NCI-H82 treated with DMSO at 0.1 percent for 48 hours (cell line): ENCODE measurements around the gene SPAG9.
A peak's percentile ranks its signal among the peaks of the same experiment; 100 is the strongest.
"Not testable (repeated sequence)": the region's sequence is repeated elsewhere in the genome, so short reads cannot be mapped to it uniquely, and the experiment has no call there.

Experiments used
- DNase-seq: peaks from one replicate; lab custom pipeline; 2025; ENCODE audit not compliant: unreplicated experiment; lab: John Stamatoyannopoulos, UW

SPAG9 gene

DNA sequence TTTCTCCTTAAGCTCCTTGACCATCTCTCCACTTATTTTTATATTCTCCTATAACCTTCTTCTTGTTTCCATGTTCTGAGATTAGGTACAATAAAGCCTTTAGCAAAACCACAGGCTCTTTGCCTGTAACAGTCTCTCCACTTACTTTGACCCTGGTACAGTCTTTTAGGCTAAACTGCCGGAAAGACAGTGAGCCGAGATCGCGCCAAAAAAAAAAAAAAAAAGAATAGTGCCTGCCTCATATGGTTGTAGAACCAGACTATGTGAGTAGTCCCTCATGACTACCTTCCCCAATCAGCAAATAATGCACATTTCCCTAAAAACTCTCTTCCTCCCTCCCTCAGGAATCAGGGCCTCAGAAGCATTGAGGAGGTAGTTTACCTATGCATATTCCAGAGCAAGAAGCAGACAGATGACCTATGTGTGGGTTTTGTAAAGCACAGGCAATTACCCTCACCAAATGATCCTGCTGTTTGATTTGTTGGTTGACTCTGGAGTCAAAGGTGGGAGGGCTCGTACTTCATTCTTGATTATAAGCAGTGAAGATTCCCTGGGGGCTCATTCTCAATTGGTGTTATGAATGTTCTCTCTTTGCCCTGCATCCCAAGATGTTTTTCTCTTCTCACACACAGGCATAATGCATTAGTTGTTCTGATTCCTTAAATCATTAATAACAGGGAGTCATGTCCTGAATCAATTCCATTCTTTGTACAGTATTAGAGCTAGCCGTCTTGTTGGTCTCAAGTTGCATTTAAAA is 23.8 kb upstream of the SPAG9 start:
- DNase-seq: no peak

DNA sequence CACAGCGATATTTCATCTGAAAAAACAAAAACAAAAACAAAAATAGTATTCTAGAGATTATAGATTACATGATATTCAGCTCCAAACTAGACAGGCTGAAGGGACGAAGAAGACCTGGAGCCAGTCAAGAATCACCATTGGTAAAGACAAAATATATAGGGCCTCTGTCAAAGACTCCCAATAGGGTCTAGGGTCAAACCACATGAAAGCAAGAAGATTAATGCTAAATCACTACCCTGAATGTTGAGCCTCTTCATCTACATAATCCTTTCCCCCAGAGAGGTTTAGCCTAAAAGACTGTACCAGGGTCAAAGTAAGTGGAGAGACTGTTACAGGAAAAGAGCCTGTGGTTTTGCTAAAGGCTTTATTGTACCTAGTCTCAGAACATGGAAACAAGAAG is 21.9 kb upstream of the SPAG9 start:
- DNase-seq: peak; percentile 79

DNA sequence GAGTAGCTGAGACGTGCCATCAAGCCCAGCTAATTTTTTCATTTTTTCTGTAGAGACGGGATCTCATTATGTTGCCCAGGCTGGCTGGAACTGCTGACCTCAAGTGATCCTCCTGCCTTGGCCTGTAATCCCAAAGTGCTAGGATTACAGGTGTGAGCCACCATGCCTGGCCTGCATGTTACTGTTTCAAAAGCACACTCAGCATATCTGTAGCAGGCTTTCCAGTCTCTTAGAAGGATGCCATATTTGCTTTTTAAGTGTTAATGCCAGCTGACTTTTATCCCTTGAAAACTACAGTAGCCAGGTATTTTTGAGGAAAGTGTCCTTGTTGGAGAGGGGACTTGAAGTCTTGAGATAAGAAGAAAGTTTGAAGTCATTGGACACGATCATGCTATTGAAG is 15.3 kb upstream of the SPAG9 start:
- no peak for DNase-seq

DNA sequence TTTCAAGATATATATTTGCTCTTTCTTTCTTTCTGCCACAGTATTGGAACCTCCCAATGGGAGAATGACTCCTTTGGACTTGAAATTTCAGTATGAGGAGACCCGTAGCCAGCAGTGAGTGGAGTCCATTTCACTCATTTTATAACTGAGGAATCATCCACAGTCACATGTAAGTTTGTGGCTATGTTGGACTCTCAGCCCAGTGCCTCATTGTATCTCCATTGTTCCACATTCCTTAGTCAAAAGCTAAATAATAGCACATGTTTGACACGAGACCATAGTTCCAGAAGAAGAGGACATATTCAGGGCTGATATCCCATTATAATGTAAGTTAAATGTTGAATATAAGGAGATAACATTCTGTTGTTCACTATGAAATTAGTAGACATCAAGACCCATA is 12.7 kb upstream of the SPAG9 start:
- DNase-seq: no peak

DNA sequence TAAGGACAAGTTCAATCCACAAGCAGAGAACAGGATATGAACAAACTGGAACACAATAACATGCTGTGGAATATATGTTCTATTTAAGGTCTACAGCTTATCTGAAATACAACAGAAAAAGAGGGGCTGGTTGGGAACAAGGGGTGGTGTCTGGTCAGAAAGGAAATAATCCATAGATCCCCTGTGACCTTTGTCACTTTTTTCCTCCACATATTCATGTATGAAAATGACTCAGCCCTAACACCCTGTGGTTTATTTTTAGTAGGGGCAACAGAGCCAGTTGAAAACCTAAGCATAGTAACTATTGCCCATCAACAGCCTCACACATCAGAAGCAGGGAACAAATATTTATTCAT is 12.3 kb upstream of the SPAG9 start:
- DNase-seq: no peak

DNA sequence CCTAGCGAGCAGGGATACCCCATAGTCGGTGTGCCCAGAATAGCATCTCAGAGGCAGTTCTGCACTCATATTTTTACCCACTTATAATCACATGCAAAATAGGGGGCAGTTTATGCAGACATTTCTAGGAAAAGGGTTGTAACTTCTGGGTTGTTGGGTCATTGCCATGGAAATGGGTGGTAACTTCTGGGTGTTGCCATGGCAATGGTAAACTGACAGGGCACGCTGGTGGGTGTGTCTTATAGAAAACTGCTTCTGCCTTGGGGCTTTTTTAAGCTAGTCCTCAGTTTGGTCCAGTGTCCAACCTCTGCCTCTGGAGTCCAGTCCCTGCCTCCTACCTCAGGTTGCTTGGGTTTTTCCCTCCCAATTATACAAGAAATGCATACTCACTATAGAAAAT is 7.4 kb upstream of the SPAG9 start:
- DNase-seq: no peak

DNA sequence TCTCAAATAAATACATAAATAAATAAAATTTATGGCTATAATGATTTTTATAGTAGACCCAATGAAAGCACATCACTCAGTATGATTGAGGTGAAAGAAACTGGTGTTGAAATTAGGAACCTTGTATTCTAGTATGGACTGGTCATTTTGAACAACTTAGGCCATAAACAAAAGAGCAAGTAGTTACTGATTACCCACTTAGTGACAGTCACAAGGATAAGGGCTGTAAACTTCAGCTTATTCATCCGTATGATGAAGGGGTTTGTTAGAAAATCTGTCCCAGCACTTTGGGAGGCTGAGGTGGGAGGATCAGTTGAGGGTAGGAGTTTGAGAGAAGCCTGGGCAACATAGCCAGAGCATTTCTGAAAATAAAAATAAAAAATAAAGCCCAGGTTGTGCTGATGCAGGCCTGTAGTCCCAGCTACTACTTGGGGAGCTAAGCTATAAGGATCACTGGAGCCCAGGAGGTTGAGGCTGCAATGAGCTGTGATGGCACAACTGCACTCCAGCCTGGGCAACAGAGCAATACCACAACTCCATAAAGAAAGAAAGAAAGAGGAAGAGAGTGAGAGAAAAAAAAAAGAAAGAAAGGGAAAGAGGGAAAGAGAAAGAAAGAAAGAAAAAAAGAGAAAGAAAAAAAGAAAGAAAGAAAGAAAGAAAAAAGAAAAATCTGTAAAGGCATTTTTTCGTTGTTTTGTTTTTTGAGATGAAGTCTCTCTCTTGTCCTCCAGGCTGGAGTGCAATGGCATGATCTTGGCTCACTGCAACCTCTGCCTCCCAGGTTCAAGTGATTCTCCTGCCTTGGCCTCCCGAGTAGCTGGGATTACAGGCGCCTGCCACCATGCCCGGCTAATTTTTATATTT is 4.2 kb upstream of the SPAG9 start:
- no peak for DNase-seq

DNA sequence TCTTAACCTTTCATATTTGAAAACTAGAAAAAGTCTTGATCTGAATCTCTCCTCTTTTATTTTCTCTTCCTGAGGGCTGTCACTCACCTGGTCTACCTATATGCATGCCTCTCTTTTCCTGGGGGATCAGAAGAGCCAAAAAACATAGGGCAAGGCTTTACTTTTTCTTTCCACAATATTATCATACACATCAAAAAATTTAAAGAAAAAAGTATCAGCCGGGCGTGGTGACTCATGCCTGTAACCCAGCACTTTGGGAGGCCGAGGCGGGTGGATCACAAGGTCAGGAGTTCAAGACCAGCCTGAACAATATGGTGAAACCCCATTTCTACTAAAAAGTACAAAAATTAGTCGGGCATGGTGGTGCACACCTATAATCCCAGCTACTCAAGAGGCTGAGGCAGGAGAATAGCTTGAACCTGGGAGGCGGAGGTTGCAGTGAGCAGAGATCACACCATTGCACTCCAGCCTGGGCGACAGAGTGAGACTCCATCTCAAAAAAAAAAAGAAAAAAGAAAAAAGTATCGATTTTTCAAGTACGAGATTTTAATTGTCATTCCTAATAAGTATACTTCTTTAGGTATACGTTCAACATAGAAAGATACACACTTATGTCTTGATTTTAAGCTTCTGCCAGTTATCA is 1.9 kb upstream of the SPAG9 start:
- not testable (repeated sequence) for DNase-seq

DNA sequence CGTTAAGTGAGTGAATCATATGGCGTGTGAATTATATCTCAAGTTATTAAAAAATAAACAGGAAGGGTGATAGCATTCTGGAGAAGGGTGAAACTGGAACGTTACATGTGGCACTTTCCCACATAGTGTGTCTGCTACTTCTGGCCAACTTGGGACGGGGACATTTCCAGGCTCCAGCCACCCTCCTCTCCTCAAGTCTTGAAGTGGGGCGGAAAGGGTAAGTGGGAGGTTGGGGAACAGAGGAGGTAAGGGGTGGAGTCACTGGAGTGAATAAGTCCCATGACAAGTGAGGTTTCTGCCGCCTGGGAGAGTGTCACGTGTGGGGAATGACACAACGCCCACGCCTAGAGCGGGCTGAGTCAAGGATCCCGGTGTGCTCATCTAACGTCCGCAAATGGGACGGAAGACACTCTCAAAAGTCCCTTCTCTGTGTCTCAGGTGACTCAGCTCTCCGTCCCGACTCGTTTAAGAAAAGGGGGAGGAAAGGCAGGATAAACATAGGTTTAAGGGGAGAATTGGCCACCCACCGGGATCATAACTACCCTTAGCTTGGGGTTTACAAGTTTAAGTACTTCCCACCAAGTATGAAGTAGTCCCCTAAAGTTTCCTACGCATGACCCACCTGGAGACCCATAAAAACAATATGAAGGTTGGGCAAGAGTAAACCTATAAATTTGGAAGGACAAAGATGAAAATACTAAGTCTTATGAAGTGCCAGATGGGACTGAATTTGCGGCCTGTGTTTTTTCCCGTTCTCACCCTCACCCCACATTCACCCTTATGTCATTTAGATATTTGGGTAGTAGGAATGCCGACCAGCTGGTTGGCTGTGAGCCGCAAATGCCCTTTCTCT is 1.2 kb upstream of the SPAG9 start:
- DNase-seq: no peak

DNA sequence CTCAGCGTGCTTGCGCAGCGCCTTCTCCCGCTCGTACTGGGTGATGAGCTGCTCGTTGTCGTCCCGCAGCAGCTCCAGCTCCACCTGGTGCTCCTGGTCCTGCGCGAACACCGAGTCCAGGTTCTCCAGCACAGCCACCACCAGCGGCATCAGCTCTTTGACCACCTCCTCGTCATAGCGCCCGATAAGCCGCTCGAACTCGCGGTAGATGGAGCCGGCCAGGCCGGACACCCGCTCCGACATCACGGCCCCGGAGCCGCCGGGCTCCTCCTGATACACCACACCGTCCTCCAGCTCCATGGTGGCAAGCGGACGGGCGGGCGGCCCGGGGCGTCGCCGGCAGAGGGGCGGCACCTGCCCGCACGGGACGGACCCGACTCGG is 320 bp downstream of the SPAG9 start:
- no peak for DNase-seq

DNA sequence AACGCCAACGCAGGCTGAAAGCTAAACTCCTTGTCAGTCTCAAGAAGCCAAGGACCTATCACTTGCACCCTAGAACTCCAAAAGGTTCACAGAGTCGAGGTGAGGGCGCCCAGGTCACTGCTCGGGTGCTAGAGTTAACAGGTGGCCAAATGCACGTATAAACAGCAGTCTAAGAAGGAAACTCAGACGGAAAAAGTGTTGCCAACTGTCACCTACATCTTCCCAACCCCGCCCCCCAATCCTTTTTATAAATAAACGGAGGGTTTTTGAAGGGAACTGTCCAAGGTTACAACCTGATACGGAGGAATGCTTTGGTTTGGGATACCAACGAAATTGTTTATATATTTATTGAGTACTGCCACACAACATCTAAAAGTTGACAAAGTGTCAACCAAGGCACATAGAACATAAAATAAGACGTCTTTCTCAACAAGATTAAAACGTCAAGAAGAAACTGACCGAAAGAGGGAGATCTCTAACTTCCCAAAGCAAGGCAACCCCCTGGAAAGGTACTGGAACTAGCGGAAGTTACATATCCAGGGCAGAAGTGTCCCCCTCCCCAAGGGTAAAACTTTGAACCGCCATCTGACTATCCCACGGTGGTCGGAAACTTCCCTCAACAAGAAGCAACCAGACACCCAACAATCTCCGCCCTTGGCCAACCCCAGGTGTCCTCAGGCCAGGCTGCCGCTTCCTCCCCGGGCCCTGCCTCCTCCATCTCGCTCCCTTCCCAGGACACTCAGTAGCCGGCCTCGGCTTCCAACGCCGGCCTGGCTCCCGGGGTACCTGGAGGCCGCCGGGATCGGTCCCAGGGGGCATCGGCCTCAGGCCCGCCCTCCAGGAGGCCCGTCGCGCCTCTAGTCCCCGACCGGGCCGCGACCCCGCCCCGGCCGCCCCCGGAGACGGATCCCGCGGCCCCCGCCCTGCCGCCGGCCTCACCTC is 982 bp downstream of the SPAG9 start:
- DNase-seq: no peak

DNA sequence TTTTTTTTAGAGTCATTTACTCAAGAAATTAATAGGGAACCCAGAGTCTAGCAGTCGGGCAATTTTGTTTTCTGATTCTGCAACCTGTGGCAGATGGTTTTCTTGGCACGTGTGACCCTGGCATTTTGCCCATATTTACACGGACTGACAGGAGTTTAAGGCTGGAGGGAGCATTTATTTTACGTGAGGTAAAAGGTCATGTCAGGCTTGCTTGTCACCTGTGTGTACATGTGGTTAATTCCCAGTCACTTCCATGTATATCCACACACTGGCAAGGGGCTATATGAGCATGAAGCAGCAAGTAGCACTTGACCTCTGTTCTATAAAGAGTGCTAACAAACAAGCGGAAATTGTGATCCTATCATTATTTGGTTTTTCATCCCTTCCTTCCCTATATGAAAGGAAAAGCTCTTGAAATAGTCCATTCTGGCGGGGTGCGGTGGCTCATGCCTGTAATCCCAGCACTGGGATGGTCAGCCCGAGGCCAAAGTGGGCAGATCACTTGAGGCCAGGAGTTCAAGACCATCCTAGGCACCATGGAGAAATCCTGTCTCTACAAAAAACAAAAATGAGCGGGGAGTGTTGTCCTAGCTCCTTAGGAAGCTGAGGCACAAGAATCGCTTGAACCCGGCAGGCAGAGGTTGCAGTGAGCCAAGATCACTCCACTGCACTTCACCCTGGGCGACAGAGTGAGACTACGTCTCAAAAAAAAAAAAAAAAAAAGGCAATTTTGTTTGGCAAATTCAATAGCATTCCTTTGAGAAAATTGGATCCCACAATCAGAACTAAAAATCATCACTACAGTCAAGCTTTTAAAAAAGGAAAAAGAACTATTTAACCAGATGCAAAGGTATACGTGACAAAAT is 2.1 kb downstream of the SPAG9 start:
- DNase-seq: peak; percentile 59

DNA sequence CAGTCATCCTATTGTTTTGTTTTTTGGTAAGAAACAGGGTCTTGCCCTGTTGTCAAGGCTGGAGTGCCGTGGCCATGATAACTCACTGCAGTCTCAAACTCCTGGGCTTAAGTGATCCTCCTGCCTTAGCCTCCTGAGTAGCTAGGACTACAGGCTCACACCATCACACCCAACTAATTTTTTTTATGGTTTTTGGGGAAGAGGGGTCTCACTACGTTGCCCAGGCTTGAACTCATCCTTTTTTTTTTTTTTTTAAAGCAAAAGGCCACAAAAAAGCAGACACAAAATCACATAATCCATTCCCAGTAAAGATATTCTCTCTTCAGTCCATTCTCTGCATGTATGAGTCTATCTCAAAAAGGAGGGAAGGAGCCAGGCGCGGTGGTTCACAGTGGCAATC is 5.5 kb downstream of the SPAG9 start:
- DNase-seq: no peak

DNA sequence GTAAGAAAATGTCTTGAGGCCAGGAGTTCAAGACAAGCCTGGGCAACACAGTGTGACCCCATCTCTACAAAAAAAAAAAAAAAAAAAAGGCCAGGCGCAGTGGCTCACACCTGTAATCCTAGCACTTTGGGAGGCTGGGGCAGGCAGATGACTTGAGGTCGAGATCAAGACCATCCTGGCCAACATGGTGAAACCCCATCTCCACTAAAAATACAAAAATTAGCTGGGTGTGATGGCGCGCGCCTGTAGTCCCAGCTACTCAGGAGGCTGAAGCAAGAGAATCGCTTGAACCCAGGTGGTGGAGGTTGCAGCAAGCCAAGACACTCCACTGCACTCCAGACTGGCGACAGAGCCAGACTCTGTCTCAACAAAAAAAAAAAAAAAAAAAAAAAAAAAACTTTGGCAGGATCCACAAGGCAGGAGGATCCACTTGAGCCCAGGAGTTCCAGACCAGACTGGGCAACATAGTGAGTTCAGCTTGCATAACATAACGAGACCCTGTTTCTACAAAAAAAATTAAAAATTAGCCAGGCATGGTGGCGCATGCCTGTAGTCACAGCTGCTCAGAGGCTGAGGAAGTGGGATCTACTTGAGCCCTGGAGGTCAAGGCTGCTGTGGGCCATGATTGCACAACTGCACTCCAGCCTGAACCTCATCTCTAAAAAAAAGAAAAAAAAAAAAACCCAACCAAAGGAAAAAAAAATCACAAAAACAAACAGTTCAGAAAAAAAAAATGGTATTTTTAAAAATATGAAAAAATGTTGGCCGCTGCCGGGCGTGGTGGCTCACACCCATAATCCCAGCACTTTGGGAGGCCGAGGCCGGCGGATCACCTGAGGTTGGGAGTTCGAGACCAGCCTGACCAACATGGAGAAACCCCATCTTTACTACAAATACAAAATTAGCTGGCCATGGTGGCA is 8.1 kb downstream of the SPAG9 start:
- not testable (repeated sequence) for DNase-seq

DNA sequence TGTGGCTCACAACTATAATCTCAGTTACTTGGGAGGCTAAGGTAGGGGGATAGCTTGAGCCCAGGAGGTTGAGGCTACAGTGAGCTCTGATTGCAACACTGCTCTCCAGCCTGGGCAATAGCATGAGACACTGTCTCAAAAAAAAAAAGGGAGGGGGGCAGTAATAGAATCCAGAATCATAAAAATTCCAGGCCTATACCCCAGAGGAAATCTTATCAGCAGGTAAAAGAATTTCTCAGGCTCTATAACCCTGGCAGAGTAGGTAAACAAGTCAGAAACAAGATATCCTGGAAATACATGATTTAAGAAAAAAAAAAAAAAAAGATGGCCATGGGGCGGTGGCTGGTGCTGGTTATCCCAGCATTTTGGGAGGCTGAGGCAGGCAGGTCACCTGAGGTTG is 12.9 kb downstream of the SPAG9 start:
- DNase-seq: no peak

DNA sequence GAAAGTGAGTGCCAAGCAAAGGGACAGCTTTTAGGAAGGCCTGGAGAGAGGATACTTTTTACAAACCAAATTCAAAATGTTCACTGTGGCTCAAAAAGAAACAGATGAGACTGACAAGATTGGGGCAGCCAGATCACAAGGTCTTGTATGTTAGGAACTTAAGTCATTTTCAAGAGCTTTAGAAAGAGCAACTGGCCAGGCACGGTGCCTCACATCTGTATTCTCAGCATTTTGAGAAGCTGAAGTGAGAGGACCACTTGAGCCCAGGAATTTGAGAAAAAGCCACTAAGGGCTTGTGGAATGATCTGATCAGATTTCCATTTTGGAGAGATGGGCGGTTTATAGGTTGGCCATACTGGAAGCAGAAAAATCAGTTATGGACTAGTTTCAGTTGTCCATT is 17.2 kb downstream of the SPAG9 start:
- no peak for DNase-seq

DNA sequence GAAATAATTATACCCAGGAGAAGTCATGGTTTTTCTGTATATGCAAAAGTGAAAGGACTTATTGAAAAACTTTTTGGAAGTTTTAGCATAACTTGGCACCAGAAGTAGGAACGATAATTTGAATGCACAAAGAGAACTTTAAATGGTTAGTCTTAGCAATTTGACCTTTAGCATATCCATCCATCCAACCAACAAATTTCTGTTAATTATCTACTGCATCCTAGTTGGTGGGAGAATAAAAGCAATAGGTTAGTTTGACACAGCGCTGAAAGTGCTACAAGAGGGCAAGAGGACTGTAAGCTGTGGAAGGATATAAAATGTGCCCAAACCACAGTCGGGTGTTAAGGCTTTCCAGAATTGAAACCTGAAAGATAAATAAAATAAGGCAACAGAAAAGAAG is 17.6 kb downstream of the SPAG9 start:
- no peak for DNase-seq
